Activated CD8-positive, alpha-beta T cell treated with anti-CD3 and anti-CD28 coated beads for 36 hours (primary cell): ENCODE results near the gene MKRN2OS. TPM values are rescaled to one million over a fixed set of nuclear protein-coding genes. Genes with fewer than 3 reads are reported as not detected.

Experiments
- ATAC-seq: fragments of 200-7000 bp; cut with Tn5 transposase; one replicate; pipeline ENCODE4 v1.10.0; 2021; ENCODE audit warnings: mild to moderate bottlenecking, moderate library complexity
- CTCF ChIA-PET: fragments of 350-600 bp; sonication (Branson Sonifier 250); formaldehyde crosslinking; loops from one replicate; lab custom pipeline; 2021; ENCODE audit warnings: antibody characterized with exemption; lab: Charles Lee
- POLR2A ChIA-PET: fragments of 350-600 bp; sonication (Branson Sonifier 250); formaldehyde crosslinking; loops from one replicate; lab custom pipeline; 2021; ENCODE audit warnings: antibody characterized with exemption; lab: Charles Lee
- DNase-seq: peaks from one replicate; pipeline ENCODE4 v3.0.0-alpha.2; 2020
- H3K27ac Mint-ChIP-seq: one replicate; pipeline ENCODE4 v1.8.0; 2021; ENCODE audit warnings: mild to moderate bottlenecking, mixed read lengths
- H3K27me3 Mint-ChIP-seq: one replicate; pipeline ENCODE4 v1.8.0; 2021; ENCODE audit warnings: mixed read lengths
- H3K36me3 Mint-ChIP-seq: one replicate; pipeline ENCODE4 v1.8.0; 2021; ENCODE audit warnings: low read depth, mixed read lengths
- H3K4me1 Mint-ChIP-seq: one replicate; pipeline ENCODE4 v1.8.0; 2021; ENCODE audit warnings: low read depth, mixed read lengths
- H3K4me3 Mint-ChIP-seq: one replicate; pipeline ENCODE4 v1.8.0; 2021; ENCODE audit warnings: mild to moderate bottlenecking, moderate library complexity, mixed read lengths
- H3K9me3 Mint-ChIP-seq: one replicate; pipeline ENCODE4 v1.8.0; 2021; ENCODE audit warnings: mixed read lengths
- CTCF ChIP-seq: fragments of 200-600 bp; IDR thresholded peaks from one replicate; pipeline ENCODE4 v1.8.0; 2022; ENCODE audit warnings: antibody characterized with exemption, mild to moderate bottlenecking
- intact Hi-C: fragments of 100-400 bp; cut with micrococcal nuclease; formaldehyde crosslinking; loops from one replicate; pipeline ENCODE4 v1.10.0; 2022
- total RNA-seq, 2 experiments: library from RNA; stranded (reverse); gene quantifications; one replicate each; pipeline ENCODE4 v1.2.3, GENCODE V29; 2021

Gene MKRN2OS
- total RNA-seq, 2 experiments from 2014 or later = not detected

- Mint-ChIP-seq H3K9me3 (no peaks in the 10 kb centered on the region), H3K27ac (no peak overlapping the region), H3K27me3 (no peaks in the 10 kb centered on the region), H3K4me1 (peaks cover 5% of the 10 kb centered on the region), H3K4me3 (no peak overlapping the region), H3K36me3 (peaks cover 40% of the 10 kb centered on the region)
- DNase-seq (no peak), ATAC-seq (no peak)
- TF ChIP-seq CTCF = no peak
- intact Hi-C loops = no loop called here
- ChIA-PET POLR2A (interaction anchor here (0.6 kb wide), 1 partner anchor 9 kb away, joined by 3 read pairs; no protein-coding TSS in a partner anchor), CTCF (no interaction called here)
Observed at GRCh38 chr3:12527757-12528143, 17.5 kb downstream of the MKRN2OS start.

GRCh38 chr3:12522721-12523120 lies 22.6 kb downstream of the MKRN2OS start:
- no peak overlapping the region for H3K27ac Mint-ChIP-seq
- H3K9me3 Mint-ChIP-seq = no peaks in the 10 kb centered on the region
- H3K36me3 Mint-ChIP-seq = peaks cover 40% of the 10 kb centered on the region
- no peak for DNase-seq
- ChIA-PET POLR2A (no interaction called here), CTCF (interaction anchor here (1.1 kb wide), 1 partner anchor 15 kb away, joined by 3 read pairs; no protein-coding TSS in a partner anchor)
- no peak for TF ChIP-seq CTCF
- ATAC-seq = no peak
- H3K4me3 Mint-ChIP-seq = no peak overlapping the region
- H3K27me3 Mint-ChIP-seq = no peaks in the 10 kb centered on the region
- intact Hi-C loops = no loop called here
- H3K4me1 Mint-ChIP-seq = no peaks in the 10 kb centered on the region

GRCh38 chr3:12521010-12521409 lies 24.3 kb downstream of the MKRN2OS start:
- no peak for DNase-seq
- ChIA-PET POLR2A (interaction anchor here (0.9 kb wide), 1 partner anchor 9 kb away, joined by 3 read pairs; no protein-coding TSS in a partner anchor), CTCF (interaction anchor here (1.8 kb wide), 1 partner anchor 16 kb away, joined by 5 read pairs; no protein-coding TSS in a partner anchor)
- TF ChIP-seq CTCF = no peak
- Mint-ChIP-seq H3K27ac (no peak overlapping the region), H3K4me1 (no peaks in the 10 kb centered on the region), H3K9me3 (no peaks in the 10 kb centered on the region), H3K27me3 (no peaks in the 10 kb centered on the region), H3K36me3 (peaks cover 35% of the 10 kb centered on the region), H3K4me3 (no peak overlapping the region)
- intact Hi-C loops = no loop called here
- no peak for ATAC-seq

GRCh38 chr3:12518261-12519028 lies 26.9 kb downstream of the MKRN2OS start:
- TF ChIP-seq CTCF = no peak
- Mint-ChIP-seq H3K27me3 (no peaks in the 10 kb centered on the region), H3K9me3 (no peaks in the 10 kb centered on the region), H3K36me3 (peaks cover 29% of the 10 kb centered on the region), H3K27ac (no peak overlapping the region), H3K4me1 (no peaks in the 10 kb centered on the region), H3K4me3 (no peak overlapping the region)
- ATAC-seq (no peak), DNase-seq (no peak)
- CTCF ChIA-PET = interaction anchor here (0.7 kb wide), 1 partner anchor 42 kb away, joined by 3 read pairs; no protein-coding TSS in a partner anchor
- POLR2A ChIA-PET = no interaction called here
- intact Hi-C loops = no loop called here

GRCh38 chr3:12516873-12517272 lies 28.4 kb downstream of the MKRN2OS start:
- POLR2A ChIA-PET = no interaction called here
- ATAC-seq = no peak
- no peak for DNase-seq
- intact Hi-C loops = no loop called here
- H3K4me3 Mint-ChIP-seq = no peak overlapping the region
- H3K36me3 Mint-ChIP-seq = peaks cover 24% of the 10 kb centered on the region
- no peaks in the 10 kb centered on the region for H3K9me3 Mint-ChIP-seq
- no peak for TF ChIP-seq CTCF
- no peaks in the 10 kb centered on the region for H3K27me3 Mint-ChIP-seq
- H3K4me1 Mint-ChIP-seq = no peaks in the 10 kb centered on the region
- no peak overlapping the region for H3K27ac Mint-ChIP-seq
- CTCF ChIA-PET = no interaction called here
